ENCODE results near the gene CD200.

The CD200 gene

GRCh38 chr3:112302150-112302830, 30.7 kb upstream of the CD200 start:
- DNase-seq (ENCODE audit: extremely low read depth, insufficient read length) = no peak
- TF ChIP-seq, protein P1, sequence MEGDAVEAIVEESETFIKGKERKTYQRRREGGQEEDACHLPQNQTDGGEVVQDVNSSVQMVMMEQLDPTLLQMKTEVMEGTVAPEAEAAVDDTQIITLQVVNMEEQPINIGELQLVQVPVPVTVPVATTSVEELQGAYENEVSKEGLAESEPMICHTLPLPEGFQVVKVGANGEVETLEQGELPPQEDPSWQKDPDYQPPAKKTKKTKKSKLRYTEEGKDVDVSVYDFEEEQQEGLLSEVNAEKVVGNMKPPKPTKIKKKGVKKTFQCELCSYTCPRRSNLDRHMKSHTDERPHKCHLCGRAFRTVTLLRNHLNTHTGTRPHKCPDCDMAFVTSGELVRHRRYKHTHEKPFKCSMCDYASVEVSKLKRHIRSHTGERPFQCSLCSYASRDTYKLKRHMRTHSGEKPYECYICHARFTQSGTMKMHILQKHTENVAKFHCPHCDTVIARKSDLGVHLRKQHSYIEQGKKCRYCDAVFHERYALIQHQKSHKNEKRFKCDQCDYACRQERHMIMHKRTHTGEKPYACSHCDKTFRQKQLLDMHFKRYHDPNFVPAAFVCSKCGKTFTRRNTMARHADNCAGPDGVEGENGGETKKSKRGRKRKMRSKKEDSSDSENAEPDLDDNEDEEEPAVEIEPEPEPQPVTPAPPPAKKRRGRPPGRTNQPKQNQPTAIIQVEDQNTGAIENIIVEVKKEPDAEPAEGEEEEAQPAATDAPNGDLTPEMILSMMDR (IDR thresholded peaks at IDR 0.05; ENCODE audit: insufficient read depth, low read length, poor library complexity, severe bottlenecking) = no peak
- H3K36me3 ChIP-seq (ENCODE audit: control insufficient read depth, insufficient read depth, low read length) = no peaks in the 10 kb centered on the region
- no peaks in the 10 kb centered on the region for H3K27me3 ChIP-seq (replicated peaks; ENCODE audit: control insufficient read depth, insufficient read depth, low read length)
- no peak overlapping the region for H3K4me3 ChIP-seq (replicated peaks; ENCODE audit: low read depth, low read length)

DNA sequence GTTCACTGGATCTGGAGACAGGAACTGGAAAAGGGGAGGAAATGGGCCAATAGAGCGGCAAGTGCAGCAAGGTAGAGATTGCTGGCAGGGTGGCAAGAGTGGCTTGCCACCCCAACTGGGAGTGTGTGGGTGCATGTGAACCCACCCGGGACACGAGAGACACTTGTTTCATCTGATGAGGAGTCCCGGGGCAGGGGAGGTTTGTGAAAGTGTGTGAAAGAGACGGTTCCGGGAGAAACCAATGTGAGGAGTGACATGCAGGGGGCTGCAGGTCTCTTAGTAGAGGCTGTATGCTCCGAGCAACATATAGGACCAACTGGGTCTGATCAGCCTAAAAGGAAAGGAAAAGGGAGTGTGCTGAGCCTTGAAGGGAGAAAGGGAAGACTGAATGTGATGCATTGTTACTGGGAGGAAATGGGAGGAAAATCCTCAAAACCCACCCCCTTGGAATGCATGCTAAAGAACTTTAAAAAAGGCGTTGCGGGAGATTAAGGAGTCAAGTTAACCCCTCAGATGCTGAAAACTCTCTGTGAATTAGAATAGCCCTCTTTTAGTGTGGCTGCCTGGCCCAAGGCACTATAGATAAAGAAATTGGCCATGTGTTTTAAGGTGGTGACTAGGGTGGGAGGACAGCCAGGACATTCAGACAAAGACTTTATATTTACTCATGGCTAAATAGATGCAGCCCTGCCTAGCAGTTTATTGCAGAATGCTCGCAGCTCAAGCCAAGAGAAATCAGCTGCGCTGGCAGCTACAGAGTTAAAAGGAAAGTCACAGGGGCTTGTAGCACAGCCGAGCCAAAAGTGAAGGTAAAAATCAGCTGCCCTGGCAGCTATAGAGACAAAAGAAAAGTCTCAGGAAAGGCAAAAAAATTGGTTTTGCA, 29.8 kb upstream of the CD200 start:
- Histone ChIP-seq H3K4me3 (replicated peaks; ENCODE audit: low read depth, low read length) (peak overlapping the region; percentile 42; the same call in 1 of the 2 replicates), H3K27me3 (replicated peaks; ENCODE audit: control insufficient read depth, insufficient read depth, low read length) (no peaks in the 10 kb centered on the region), H3K36me3 (ENCODE audit: control insufficient read depth, insufficient read depth, low read length) (no peaks in the 10 kb centered on the region; the same call in 1 of the 2 replicates)
- TF ChIP-seq, protein P1 (IDR thresholded peaks at IDR 0.05; ENCODE audit: insufficient read depth, low read length, poor library complexity, severe bottlenecking) = no peak
- no peak for DNase-seq (ENCODE audit: extremely low read depth, insufficient read length)

GRCh38 chr3:112303764-112304325, 29.1 kb upstream of the CD200 start:
- Histone ChIP-seq H3K27me3 (replicated peaks; ENCODE audit: control insufficient read depth, insufficient read depth, low read length) (no peaks in the 10 kb centered on the region), H3K36me3 (ENCODE audit: control insufficient read depth, insufficient read depth, low read length) (no peaks in the 10 kb centered on the region; the same call in 1 of the 2 replicates), H3K4me3 (replicated peaks; ENCODE audit: low read depth, low read length) (peak overlapping the region; percentile 42; the same call in 1 of the 2 replicates)
- TF ChIP-seq, protein P1 (IDR thresholded peaks at IDR 0.05; ENCODE audit: insufficient read depth, low read length, poor library complexity, severe bottlenecking) = no peak
- no peak for DNase-seq (ENCODE audit: extremely low read depth, insufficient read length)

DNA sequence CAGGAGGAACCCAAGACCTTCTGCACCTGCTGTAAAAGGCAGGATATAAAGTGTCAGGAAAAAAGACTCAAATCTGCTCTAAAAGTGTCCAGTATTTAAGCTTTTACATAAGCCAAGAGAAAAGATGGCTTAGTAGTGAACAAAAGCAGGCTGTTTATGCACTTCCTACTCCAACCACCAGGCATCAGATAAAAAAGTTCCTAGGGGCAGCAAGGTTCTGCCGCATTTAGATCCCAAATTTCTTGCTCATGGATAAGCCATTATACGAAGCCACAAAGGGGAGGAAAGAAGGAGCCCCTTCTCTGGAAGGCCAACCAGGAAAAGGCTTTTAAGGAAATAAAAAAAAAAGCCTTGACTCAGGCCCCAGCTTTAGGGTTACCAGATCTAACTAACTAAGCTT, 28.3 kb upstream of the CD200 start:
- no peak for DNase-seq (ENCODE audit: extremely low read depth, insufficient read length)
- Histone ChIP-seq H3K27me3 (replicated peaks; ENCODE audit: control insufficient read depth, insufficient read depth, low read length) (no peaks in the 10 kb centered on the region), H3K4me3 (replicated peaks; ENCODE audit: low read depth, low read length) (no peak overlapping the region), H3K36me3 (ENCODE audit: control insufficient read depth, insufficient read depth, low read length) (no peaks in the 10 kb centered on the region; the same call in 1 of the 2 replicates)
- TF ChIP-seq, protein P1 (IDR thresholded peaks at IDR 0.05; ENCODE audit: insufficient read depth, low read length, poor library complexity, severe bottlenecking) = no peak

- no peak overlapping the region for H3K4me3 ChIP-seq (replicated peaks; ENCODE audit: low read depth, low read length)
- no peaks in the 10 kb centered on the region for H3K27me3 ChIP-seq (replicated peaks; ENCODE audit: control insufficient read depth, insufficient read depth, low read length)
- TF ChIP-seq, protein P1 (IDR thresholded peaks at IDR 0.05; ENCODE audit: insufficient read depth, low read length, poor library complexity, severe bottlenecking) = no peak
- H3K36me3 ChIP-seq (ENCODE audit: control insufficient read depth, insufficient read depth, low read length) = no peaks in the 10 kb centered on the region; the same call in 1 of the 2 replicates
- DNase-seq (ENCODE audit: extremely low read depth, insufficient read length) = no peak
Observed at GRCh38 chr3:112306825-112307224, 26.1 kb upstream of the CD200 start.

Measured in GM06990 (cell line).